ENCODE data around the gene LMAN1L.

The LMAN1L gene

GRCh38 chr15:74769463-74770025 lies 43.1 kb upstream of the LMAN1L start:
- no peak overlapping the region for H3K27ac ChIP-seq
- ChIA-PET POLR2A (ENCODE audit: low non-redundant PET) (interaction anchor here (0.7 kb wide), 1 partner anchor 145 kb away, joined by 4 read pairs; no protein-coding TSS in a partner anchor), CTCF (interaction anchor here (0.6 to 7.1 kb wide), 23 partner anchors 8 to 396 kb away, joined by 3 to 258 read pairs (median 7); partner anchors contain the start of genes CPLX3 and CYP1A1)
- no peak for DNase-seq (ENCODE audit: low spot score)
- no peak for TF ChIP-seq CTCF (conservative IDR thresholded peaks at IDR 0.05; ENCODE audit: low read depth)

- no peak overlapping the region; the same call in 1 of the 2 replicates for H3K27ac ChIP-seq
- POLR2A ChIA-PET (ENCODE audit: low non-redundant PET): no interaction called here
- CTCF ChIA-PET: interaction anchor here (0.5 to 7.1 kb wide), 41 partner anchors 11 to 896 kb away, joined by 3 to 258 read pairs (median 5); partner anchors contain the start of genes CPLX3, CSK, CYP1A2 and EDC3
- TF ChIP-seq CTCF (conservative IDR thresholded peaks at IDR 0.05; ENCODE audit: low read depth): no peak
- DNase-seq (ENCODE audit: low spot score): no peak
These were observed 42.3 kb upstream of the LMAN1L start for GRCh38 chr15:74770211-74770903.

GRCh38 chr15:74773329-74773728 lies 39.3 kb upstream of the LMAN1L start:
- H3K27ac ChIP-seq: peak overlapping the region; percentile 33
- DNase-seq (ENCODE audit: low spot score): no peak
- no peak for TF ChIP-seq CTCF (conservative IDR thresholded peaks at IDR 0.05; ENCODE audit: low read depth)
- ChIA-PET CTCF (interaction anchor here (0.6 to 7.1 kb wide), 4 partner anchors 8 to 176 kb away, joined by 3 to 38 read pairs (median 3); no protein-coding TSS in a partner anchor), POLR2A (ENCODE audit: low non-redundant PET) (no interaction called here)

- H3K27ac ChIP-seq: peak overlapping the region; percentile 33
- CTCF ChIA-PET: interaction anchor here (0.6 to 7.1 kb wide), 3 partner anchors 16 to 176 kb away, joined by 3 to 38 read pairs (median 3); no protein-coding TSS in a partner anchor
- TF ChIP-seq CTCF (conservative IDR thresholded peaks at IDR 0.05; ENCODE audit: low read depth): no peak
- no peak for DNase-seq (ENCODE audit: low spot score)
- POLR2A ChIA-PET (ENCODE audit: low non-redundant PET): no interaction called here
These were observed 38.8 kb upstream of the LMAN1L start for GRCh38 chr15:74773731-74774252.

- POLR2A ChIA-PET (ENCODE audit: low non-redundant PET): no interaction called here
- DNase-seq (ENCODE audit: low spot score): no peak
- H3K27ac ChIP-seq: no peak overlapping the region
- no peak for TF ChIP-seq CTCF (conservative IDR thresholded peaks at IDR 0.05; ENCODE audit: low read depth)
- CTCF ChIA-PET: interaction anchor here (0.7 kb wide), 1 partner anchor 57 kb away, joined by 3 read pairs; no protein-coding TSS in a partner anchor
These were observed 37.5 kb upstream of the LMAN1L start for GRCh38 chr15:74775132-74775562.

- DNase-seq (ENCODE audit: low spot score): no peak
- ChIA-PET CTCF (no interaction called here), POLR2A (ENCODE audit: low non-redundant PET) (no interaction called here)
- H3K27ac ChIP-seq: no peak overlapping the region
- no peak for TF ChIP-seq CTCF (conservative IDR thresholded peaks at IDR 0.05; ENCODE audit: low read depth)
These were observed 36.7 kb upstream of the LMAN1L start for GRCh38 chr15:74775894-74776293.

All from RWPE1 (cell line).